ENCODE results near the gene COPS9. TPM values are rescaled to one million over a fixed set of nuclear protein-coding genes. Genes with fewer than 3 reads are reported as not detected.

The COPS9 gene
- total RNA-seq, 1 donor from 2014 or later: 156 TPM

DNA sequence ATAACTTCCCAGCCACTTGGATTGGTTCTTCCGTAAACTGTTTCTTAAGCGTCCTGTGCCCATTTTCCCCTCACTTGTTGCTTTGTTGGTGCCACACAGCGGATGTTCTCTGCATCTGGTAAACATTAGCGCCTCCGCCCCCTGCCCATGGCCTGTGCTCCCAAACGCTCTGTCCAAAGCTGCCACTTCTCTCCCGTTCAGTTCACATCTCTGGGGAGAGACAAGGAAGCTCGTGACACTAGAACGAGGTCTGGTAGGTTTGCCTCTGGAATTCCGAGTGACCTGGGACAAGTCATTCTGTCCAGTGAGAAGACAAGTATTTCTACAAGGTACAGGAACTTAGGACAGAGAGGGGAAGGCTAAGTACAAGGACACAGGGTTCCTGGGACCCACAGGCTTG lies 9.4 kb downstream of the COPS9 start:
- Mint-ChIP-seq H3K27ac (ENCODE audit: unreplicated experiment) (no peak overlapping the region), H3K9me3 (ENCODE audit: unreplicated experiment) (no peaks in the 10 kb centered on the region), H3K27me3 (ENCODE audit: unreplicated experiment) (no peaks in the 10 kb centered on the region), H3K4me3 (ENCODE audit: unreplicated experiment) (no peak overlapping the region), H3K4me1 (ENCODE audit: unreplicated experiment) (no peaks in the 10 kb centered on the region), H3K36me3 (ENCODE audit: unreplicated experiment) (peaks cover 39% of the 10 kb centered on the region)
- DNase-seq (ENCODE audit: extremely low spot score, unreplicated experiment): no peak
- TF ChIP-seq, protein P1, sequence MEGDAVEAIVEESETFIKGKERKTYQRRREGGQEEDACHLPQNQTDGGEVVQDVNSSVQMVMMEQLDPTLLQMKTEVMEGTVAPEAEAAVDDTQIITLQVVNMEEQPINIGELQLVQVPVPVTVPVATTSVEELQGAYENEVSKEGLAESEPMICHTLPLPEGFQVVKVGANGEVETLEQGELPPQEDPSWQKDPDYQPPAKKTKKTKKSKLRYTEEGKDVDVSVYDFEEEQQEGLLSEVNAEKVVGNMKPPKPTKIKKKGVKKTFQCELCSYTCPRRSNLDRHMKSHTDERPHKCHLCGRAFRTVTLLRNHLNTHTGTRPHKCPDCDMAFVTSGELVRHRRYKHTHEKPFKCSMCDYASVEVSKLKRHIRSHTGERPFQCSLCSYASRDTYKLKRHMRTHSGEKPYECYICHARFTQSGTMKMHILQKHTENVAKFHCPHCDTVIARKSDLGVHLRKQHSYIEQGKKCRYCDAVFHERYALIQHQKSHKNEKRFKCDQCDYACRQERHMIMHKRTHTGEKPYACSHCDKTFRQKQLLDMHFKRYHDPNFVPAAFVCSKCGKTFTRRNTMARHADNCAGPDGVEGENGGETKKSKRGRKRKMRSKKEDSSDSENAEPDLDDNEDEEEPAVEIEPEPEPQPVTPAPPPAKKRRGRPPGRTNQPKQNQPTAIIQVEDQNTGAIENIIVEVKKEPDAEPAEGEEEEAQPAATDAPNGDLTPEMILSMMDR (IDR thresholded peaks at IDR 0.05): no peak

- TF ChIP-seq, protein P1 (IDR thresholded peaks at IDR 0.05): no peak
- H3K4me3 Mint-ChIP-seq (ENCODE audit: unreplicated experiment): no peak overlapping the region
- no peaks in the 10 kb centered on the region for H3K4me1 Mint-ChIP-seq (ENCODE audit: unreplicated experiment)
- no peaks in the 10 kb centered on the region for H3K9me3 Mint-ChIP-seq (ENCODE audit: unreplicated experiment)
- DNase-seq (ENCODE audit: extremely low spot score, unreplicated experiment): peak; percentile 67
- no peak overlapping the region for H3K27ac Mint-ChIP-seq (ENCODE audit: unreplicated experiment)
- no peaks in the 10 kb centered on the region for H3K27me3 Mint-ChIP-seq (ENCODE audit: unreplicated experiment)
- peaks cover 34% of the 10 kb centered on the region for H3K36me3 Mint-ChIP-seq (ENCODE audit: unreplicated experiment)
These were observed 10.4 kb downstream of the COPS9 start for GRCh38 chr2:240125742-240126141.

DNA sequence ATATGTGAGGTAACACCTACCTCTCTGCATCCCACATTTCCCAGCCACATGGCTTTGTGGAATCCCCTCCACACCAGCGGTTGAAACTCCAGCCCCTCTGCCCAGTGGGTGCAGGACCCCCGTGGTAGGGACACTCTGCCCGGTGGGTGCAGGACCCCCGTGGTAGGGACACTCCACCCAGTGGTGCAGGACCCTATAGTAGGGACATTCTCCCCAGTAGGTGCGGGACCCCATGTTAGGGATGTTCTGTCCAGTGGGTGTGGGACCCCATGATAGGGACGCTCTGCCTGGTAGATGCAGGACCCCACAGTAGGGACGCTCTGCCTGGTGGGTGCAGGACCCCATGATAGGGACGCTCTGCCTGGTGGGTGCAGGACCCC lies 11.5 kb downstream of the COPS9 start:
- no peak for DNase-seq (ENCODE audit: extremely low spot score, unreplicated experiment)
- Mint-ChIP-seq H3K4me3 (ENCODE audit: unreplicated experiment) (no peak overlapping the region), H3K27ac (ENCODE audit: unreplicated experiment) (no peak overlapping the region), H3K36me3 (ENCODE audit: unreplicated experiment) (peaks cover 24% of the 10 kb centered on the region), H3K9me3 (ENCODE audit: unreplicated experiment) (peaks cover under 1% of the 10 kb centered on the region), H3K4me1 (ENCODE audit: unreplicated experiment) (no peaks in the 10 kb centered on the region), H3K27me3 (ENCODE audit: unreplicated experiment) (no peaks in the 10 kb centered on the region)
- TF ChIP-seq, protein P1 (IDR thresholded peaks at IDR 0.05): no peak

DNA sequence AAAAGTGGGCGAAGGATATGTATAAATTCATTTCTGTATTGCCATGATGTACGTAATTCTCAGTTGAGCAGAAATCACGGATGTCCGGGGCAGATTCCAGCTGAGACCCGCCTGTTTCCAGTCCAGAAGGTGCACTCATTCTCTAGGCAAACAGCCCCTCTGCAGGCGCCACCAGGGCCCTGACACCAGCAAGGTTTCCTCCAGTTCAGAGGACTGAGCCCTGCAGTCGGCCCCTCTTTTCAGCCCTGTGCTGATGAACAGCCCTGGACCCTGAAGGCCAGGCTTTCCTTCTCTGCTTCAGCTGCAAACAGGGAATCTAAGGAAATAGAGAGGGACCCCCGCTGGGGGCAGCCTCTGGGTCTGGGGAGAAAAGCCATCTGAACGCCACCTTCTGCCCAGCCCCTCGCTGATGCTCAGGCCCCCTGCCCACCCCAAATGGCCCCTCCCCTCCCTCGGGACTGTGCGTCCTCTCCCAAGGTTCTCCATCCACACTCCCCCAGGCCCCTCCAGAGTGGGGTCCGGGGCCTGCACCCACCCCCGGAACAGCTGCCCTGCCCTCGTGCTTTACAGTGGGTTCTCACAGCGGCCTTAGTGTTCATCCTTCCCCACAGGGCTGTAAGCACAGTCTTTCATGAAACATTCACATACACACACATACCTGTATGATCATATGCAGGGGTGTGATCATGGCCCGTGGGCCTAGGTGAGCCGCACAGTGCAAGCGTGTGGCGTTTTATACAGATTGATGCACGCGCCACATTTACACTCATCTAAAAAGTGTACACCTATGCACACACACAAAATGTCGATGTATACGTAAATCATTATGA lies 12.1 kb downstream of the COPS9 start:
- no peak overlapping the region for H3K4me3 Mint-ChIP-seq (ENCODE audit: unreplicated experiment)
- H3K4me1 Mint-ChIP-seq (ENCODE audit: unreplicated experiment): no peaks in the 10 kb centered on the region
- peaks cover 4% of the 10 kb centered on the region for H3K9me3 Mint-ChIP-seq (ENCODE audit: unreplicated experiment)
- TF ChIP-seq, protein P1 (IDR thresholded peaks at IDR 0.05): no peak
- peaks cover 22% of the 10 kb centered on the region for H3K36me3 Mint-ChIP-seq (ENCODE audit: unreplicated experiment)
- no peaks in the 10 kb centered on the region for H3K27me3 Mint-ChIP-seq (ENCODE audit: unreplicated experiment)
- DNase-seq (ENCODE audit: extremely low spot score, unreplicated experiment): peak; percentile 79
- H3K27ac Mint-ChIP-seq (ENCODE audit: unreplicated experiment): no peak overlapping the region

GRCh38 chr2:240121675-240122074 lies 14.4 kb downstream of the COPS9 start:
- no peak overlapping the region for H3K27ac Mint-ChIP-seq (ENCODE audit: unreplicated experiment)
- DNase-seq (ENCODE audit: extremely low spot score, unreplicated experiment): peak; percentile 51
- H3K36me3 Mint-ChIP-seq (ENCODE audit: unreplicated experiment): peaks cover 7% of the 10 kb centered on the region
- H3K4me3 Mint-ChIP-seq (ENCODE audit: unreplicated experiment): no peak overlapping the region
- H3K27me3 Mint-ChIP-seq (ENCODE audit: unreplicated experiment): no peaks in the 10 kb centered on the region
- peaks cover 4% of the 10 kb centered on the region for H3K9me3 Mint-ChIP-seq (ENCODE audit: unreplicated experiment)
- H3K4me1 Mint-ChIP-seq (ENCODE audit: unreplicated experiment): no peaks in the 10 kb centered on the region
- TF ChIP-seq, protein P1 (IDR thresholded peaks at IDR 0.05): no peak

Measured in osteocyte (in vitro differentiated cells).